OCI-LY7 (cell line): ENCODE measurements around the gene CENPN. TPM values are rescaled to one million over a fixed set of nuclear protein-coding genes. Genes with fewer than 3 reads are reported as not detected.
A peak's percentile ranks its signal among the peaks of the same experiment; 100 is the strongest.

Experiments used
- BruUV-seq: library from RNA; stranded (reverse); fragments of 400-500 nt; replicated peaks from 2 replicates; lab custom pipeline; 2021; lab: Mats Ljungman, UMichigan
- CTCF ChIA-PET: fragments of 300-600 bp; sonication (Branson Sonifier 250); formaldehyde crosslinking; loops from one replicate; lab custom pipeline; 2022; ENCODE audit warnings: antibody characterized with exemption; ENCODE audit not compliant: unreplicated experiment; lab: Charles Lee
- POLR2A ChIA-PET: fragments of 300-600 bp; sonication (Branson Sonifier 250); formaldehyde crosslinking; loops from one replicate; lab custom pipeline; 2022; ENCODE audit warnings: antibody characterized with exemption; lab: Charles Lee
- DNase-seq: peaks from one replicate; pipeline ENCODE4 v3.0.0-alpha.2; 2015; ENCODE audit warnings: low spot score
- H2AFZ ChIP-seq: fragments of 200-600 bp; sonication (generic), shearing (Covaris generic); 2 replicates; pipeline ENCODE4 v1.6.1; 2014; ENCODE audit warnings: mild to moderate bottlenecking, antibody characterized with exemption, low read length, moderate library complexity
- H3K27ac ChIP-seq: fragments of 200-600 bp; sonication (generic); 2 replicates; pipeline ENCODE4 v1.5.1; 2014; ENCODE audit warnings: mixed run types, low read depth, mild to moderate bottlenecking, moderate library complexity, low read length, inconsistent platforms; ENCODE audit not compliant: poor library complexity, severe bottlenecking
- H3K36me3 ChIP-seq: fragments of 200-600 bp; sonication (generic); 2 replicates; pipeline ENCODE4 v1.6.1; 2014; ENCODE audit warnings: mild to moderate bottlenecking, antibody characterized with exemption, low read length, moderate library complexity, mixed read lengths; ENCODE audit not compliant: insufficient read depth
- H3K4me1 ChIP-seq: fragments of 200-600 bp; sonication (generic); 2 replicates; pipeline ENCODE4 v1.5.1; 2014; ENCODE audit warnings: mild to moderate bottlenecking, low read length; ENCODE audit not compliant: insufficient read depth, poor library complexity, severe bottlenecking
- H3K4me2 ChIP-seq: fragments of 200-600 bp; sonication (generic); 2 replicates; pipeline ENCODE4 v1.6.1; 2014; ENCODE audit warnings: mild to moderate bottlenecking, low read length
- H3K4me3 ChIP-seq: fragments of 200-600 bp; sonication (generic); 2 replicates; pipeline ENCODE4 v1.5.1; 2014; ENCODE audit warnings: mild to moderate bottlenecking, low read depth, low read length; ENCODE audit not compliant: poor library complexity, severe bottlenecking
- H3K79me2 ChIP-seq: fragments of 200-600 bp; sonication (generic); 2 replicates; pipeline ENCODE4 v1.6.1; 2016; ENCODE audit warnings: low read depth, mild to moderate bottlenecking, low read length, moderate library complexity, mixed read lengths; ENCODE audit not compliant: insufficient read depth
- H3K9me2 ChIP-seq: fragments of 200-600 bp; sonication (generic); 2 replicates; pipeline ENCODE4 v1.6.1; 2016; ENCODE audit warnings: mild to moderate bottlenecking, low read length, mixed read lengths; ENCODE audit not compliant: insufficient read depth
- H3K9me3 ChIP-seq: fragments of 200-600 bp; sonication (generic); 2 replicates; pipeline ENCODE4 v1.6.1; 2014; ENCODE audit warnings: mild to moderate bottlenecking, mixed run types, low read length, mixed read lengths
- H4K20me1 ChIP-seq: fragments of 200-600 bp; sonication (generic); 2 replicates; pipeline ENCODE4 v1.6.1; 2014; ENCODE audit warnings: mild to moderate bottlenecking, antibody characterized with exemption, low read length, moderate library complexity, mixed read lengths; ENCODE audit not compliant: insufficient read depth
- EZH2phosphoT487 ChIP-seq: fragments of 200-600 bp; sonication (generic); IDR thresholded peaks from 2 replicates; pipeline ENCODE4 v1.6.1; 2018; ENCODE audit warnings: low read depth, borderline replicate concordance, mild to moderate bottlenecking, mixed run types, antibody characterized with exemption, low read length, moderate library complexity, mixed read lengths
- intact Hi-C: fragments of 100-400 bp; cut with micrococcal nuclease; formaldehyde crosslinking; loops from one replicate; pipeline ENCODE4 v1.10.0; 2022; ENCODE audit not compliant: unreplicated experiment
- total RNA-seq, 2 experiments: library from RNA; depleted of rRNA in 1 of 2; stranded (reverse); fragments of >200 nt in 1 of 2; shearing (Covaris generic) in 1 of 2; gene quantifications; 2 replicates each; pipeline ENCODE4 v1.2.3, GENCODE V29; 2014 to 2022
- TF ChIP-seq, protein P1 (sequence below): fragments of 200-600 bp; sonication (generic); conservative IDR thresholded peaks from 2 replicates; pipeline ENCODE4 v1.5.1; 2014; ENCODE audit warnings: mild to moderate bottlenecking, antibody characterized with exemption, low read length, moderate library complexity, mixed read lengths

Gene CENPN
- total RNA-seq, 2 experiments from 2014 or later = 51.8 to 52.4 TPM

DNA sequence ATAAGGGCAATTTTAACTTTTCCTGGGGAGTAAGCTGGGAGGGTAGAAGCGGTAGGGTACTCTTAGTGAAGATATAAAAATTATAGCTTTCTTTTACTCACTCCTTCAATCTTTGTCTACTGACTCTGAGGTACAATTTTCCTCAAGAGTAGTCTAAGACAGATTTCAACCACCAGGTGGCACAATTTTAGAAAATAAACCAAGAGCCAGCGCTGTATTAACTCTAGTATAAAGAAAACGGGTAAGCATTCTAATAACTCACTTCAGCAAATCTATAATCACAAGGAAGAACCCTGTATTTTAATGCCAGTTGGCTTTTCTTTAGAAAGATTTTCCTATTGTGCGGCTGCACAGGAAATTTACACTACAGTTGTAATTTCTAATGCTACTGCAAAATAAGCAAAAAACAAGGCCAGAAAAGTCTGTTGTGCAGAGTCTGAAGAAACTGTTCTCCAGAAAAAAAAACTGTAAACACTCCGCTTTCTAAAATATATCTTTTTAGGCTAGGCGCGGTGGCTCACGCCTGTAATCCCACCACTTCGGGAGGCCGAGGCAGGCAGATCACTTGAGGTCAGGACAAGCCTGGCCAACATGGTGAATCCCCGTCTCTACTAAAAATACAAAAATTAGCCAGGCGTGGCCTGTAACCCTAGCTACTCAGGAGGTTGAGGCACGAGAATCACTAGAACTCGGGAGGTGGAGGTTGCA, 2.2 kb upstream of the CENPN start:
- intact Hi-C loops = loop anchor here (10.0 kb wide), 1 partner anchor 730 kb away; no protein-coding TSS in a partner anchor
- H3K4me1 ChIP-seq = peaks cover 32% of the 10 kb centered on the region
- H3K9me2 ChIP-seq = no peaks in the 10 kb centered on the region
- DNase-seq = peak; percentile 78
- H3K79me2 ChIP-seq = peaks cover 91% of the 10 kb centered on the region
- peaks cover 19% of the 10 kb centered on the region for H3K36me3 ChIP-seq
- POLR2A ChIA-PET = interaction anchor here (0.6 to 1.3 kb wide), 5 partner anchors 11 to 25 kb away, joined by 3 to 5 read pairs (median 4); no protein-coding TSS in a partner anchor
- CTCF ChIA-PET = interaction anchor here (1.0 kb wide), 1 partner anchor 14 kb away, joined by 3 read pairs; no protein-coding TSS in a partner anchor
- peak overlapping the region; percentile 75 for H3K4me3 ChIP-seq
- H3K4me2 ChIP-seq = peak overlapping the region; percentile 95
- TF ChIP-seq, protein P1, sequence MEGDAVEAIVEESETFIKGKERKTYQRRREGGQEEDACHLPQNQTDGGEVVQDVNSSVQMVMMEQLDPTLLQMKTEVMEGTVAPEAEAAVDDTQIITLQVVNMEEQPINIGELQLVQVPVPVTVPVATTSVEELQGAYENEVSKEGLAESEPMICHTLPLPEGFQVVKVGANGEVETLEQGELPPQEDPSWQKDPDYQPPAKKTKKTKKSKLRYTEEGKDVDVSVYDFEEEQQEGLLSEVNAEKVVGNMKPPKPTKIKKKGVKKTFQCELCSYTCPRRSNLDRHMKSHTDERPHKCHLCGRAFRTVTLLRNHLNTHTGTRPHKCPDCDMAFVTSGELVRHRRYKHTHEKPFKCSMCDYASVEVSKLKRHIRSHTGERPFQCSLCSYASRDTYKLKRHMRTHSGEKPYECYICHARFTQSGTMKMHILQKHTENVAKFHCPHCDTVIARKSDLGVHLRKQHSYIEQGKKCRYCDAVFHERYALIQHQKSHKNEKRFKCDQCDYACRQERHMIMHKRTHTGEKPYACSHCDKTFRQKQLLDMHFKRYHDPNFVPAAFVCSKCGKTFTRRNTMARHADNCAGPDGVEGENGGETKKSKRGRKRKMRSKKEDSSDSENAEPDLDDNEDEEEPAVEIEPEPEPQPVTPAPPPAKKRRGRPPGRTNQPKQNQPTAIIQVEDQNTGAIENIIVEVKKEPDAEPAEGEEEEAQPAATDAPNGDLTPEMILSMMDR = peak; percentile 93
- TF ChIP-seq EZH2phosphoT487 = no peak
- peak overlapping the region; percentile 15 for H3K27ac ChIP-seq
- H2AFZ ChIP-seq = no peak overlapping the region
- BruUV-seq = no TSS peak
- H4K20me1 ChIP-seq = peaks cover 42% of the 10 kb centered on the region
- no peaks in the 10 kb centered on the region for H3K9me3 ChIP-seq

DNA sequence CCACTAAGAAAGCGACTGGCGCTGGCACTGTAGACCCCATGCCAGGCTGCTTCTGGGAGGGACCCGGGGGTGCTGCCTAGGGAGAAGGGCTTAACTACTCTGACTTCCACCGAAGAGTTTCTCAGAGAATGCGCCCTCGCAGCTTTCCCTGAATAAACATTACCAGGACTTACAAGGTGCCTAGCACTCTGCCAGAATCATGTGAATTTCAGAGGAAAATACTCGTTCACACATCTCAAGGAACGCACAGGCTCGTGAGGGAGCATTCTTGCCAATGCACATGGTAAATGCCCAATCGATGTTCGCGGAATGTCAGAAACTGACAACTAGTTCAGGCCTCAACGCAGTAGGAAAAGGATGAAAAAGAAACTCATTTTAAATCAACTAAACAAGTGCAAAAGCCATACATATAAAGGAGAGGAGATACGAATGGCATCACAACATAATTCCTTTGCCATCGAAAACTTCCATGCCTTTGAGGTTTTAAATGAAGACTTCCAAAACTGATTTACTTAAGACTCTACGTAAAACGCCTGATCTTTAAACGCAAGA, 1.3 kb upstream of the CENPN start:
- DNase-seq = no peak
- Histone ChIP-seq H3K27ac (peak overlapping the region; percentile 86), H3K4me2 (peak overlapping the region; percentile 95), H3K4me3 (peak overlapping the region; percentile 75), H3K9me3 (no peaks in the 10 kb centered on the region), H3K36me3 (peaks cover 25% of the 10 kb centered on the region), H3K79me2 (peaks cover 92% of the 10 kb centered on the region), H4K20me1 (peaks cover 42% of the 10 kb centered on the region), H3K9me2 (no peaks in the 10 kb centered on the region), H2AFZ (no peak overlapping the region; the same call in 1 of the 2 replicates), H3K4me1 (peaks cover 32% of the 10 kb centered on the region)
- TSS peak; percentile 58 for BruUV-seq
- intact Hi-C loops = loop anchor here (1.0 to 10.0 kb wide), 3 partner anchors 71 to 729 kb away; partner anchors contain the start of gene GCSH
- CTCF ChIA-PET = no interaction called here
- TF ChIP-seq, protein P1 = no peak
- no peak for TF ChIP-seq EZH2phosphoT487
- POLR2A ChIA-PET = interaction anchor here (0.9 kb wide), 1 partner anchor 13 kb away, joined by 4 read pairs; no protein-coding TSS in a partner anchor
